Stomach (tissue), 4 donors: ENCODE data around the gene DGCR2.

Experiments
- EP300 ChIP-seq: sonication (generic); formaldehyde crosslinking; IDR thresholded peaks from one replicate; pipeline ENCODE4 v1.6.1; 2017; ENCODE audit warnings: antibody characterized with exemption
- POLR2A ChIP-seq, 4 donors: fragments of 450-650 bp; IDR thresholded peaks; one replicate each; pipeline ENCODE4 v1.6.1; 2016; ENCODE audit warnings: antibody characterized with exemption in 4 of 4, control low read depth in 2 of 4, mild to moderate bottlenecking in 1 of 4, moderate library complexity in 1 of 4
- POLR2AphosphoS5 ChIP-seq, 3 donors: sonication (generic); formaldehyde crosslinking; IDR thresholded peaks; one replicate each; pipeline ENCODE4 v1.6.1; 2016; ENCODE audit warnings: antibody characterized with exemption in 3 of 3
- TF ChIP-seq, protein P1 (sequence below), 7 experiments: fragments of 450-650 bp in 4 of 7; fragments of 200-600 bp in 3 of 7; sonication (generic) in 3 of 7; IDR thresholded peaks; one replicate each; pipeline ENCODE4 v1.5.1; 2016 to 2019; ENCODE audit warnings: antibody characterized with exemption in 7 of 7, control low read depth in 2 of 7, mild to moderate bottlenecking in 1 of 7

- TF ChIP-seq, protein P1, sequence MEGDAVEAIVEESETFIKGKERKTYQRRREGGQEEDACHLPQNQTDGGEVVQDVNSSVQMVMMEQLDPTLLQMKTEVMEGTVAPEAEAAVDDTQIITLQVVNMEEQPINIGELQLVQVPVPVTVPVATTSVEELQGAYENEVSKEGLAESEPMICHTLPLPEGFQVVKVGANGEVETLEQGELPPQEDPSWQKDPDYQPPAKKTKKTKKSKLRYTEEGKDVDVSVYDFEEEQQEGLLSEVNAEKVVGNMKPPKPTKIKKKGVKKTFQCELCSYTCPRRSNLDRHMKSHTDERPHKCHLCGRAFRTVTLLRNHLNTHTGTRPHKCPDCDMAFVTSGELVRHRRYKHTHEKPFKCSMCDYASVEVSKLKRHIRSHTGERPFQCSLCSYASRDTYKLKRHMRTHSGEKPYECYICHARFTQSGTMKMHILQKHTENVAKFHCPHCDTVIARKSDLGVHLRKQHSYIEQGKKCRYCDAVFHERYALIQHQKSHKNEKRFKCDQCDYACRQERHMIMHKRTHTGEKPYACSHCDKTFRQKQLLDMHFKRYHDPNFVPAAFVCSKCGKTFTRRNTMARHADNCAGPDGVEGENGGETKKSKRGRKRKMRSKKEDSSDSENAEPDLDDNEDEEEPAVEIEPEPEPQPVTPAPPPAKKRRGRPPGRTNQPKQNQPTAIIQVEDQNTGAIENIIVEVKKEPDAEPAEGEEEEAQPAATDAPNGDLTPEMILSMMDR (IDR thresholded peaks at IDR 0.05) = no peak
- TF ChIP-seq POLR2A (IDR thresholded peaks at IDR 0.05) = no peak
- no peak for TF ChIP-seq EP300
- TF ChIP-seq POLR2AphosphoS5 (IDR thresholded peaks at IDR 0.05) = no peak
Measured at GRCh38 chr22:19086896-19087295, 35.3 kb downstream of the DGCR2 start.
